DMS114 treated with DMSO at 0.1 percent for 48 hours (cell line): Measurements from ENCODE around the gene CREBZF.
"Not testable (repeated sequence)": the region's sequence is repeated elsewhere in the genome, so short reads cannot be mapped to it uniquely, and the experiment has no call there.

Experiments
- DNase-seq: peaks from one replicate; lab custom pipeline; 2025; ENCODE audit not compliant: unreplicated experiment; lab: John Stamatoyannopoulos, UW

The CREBZF gene

DNA sequence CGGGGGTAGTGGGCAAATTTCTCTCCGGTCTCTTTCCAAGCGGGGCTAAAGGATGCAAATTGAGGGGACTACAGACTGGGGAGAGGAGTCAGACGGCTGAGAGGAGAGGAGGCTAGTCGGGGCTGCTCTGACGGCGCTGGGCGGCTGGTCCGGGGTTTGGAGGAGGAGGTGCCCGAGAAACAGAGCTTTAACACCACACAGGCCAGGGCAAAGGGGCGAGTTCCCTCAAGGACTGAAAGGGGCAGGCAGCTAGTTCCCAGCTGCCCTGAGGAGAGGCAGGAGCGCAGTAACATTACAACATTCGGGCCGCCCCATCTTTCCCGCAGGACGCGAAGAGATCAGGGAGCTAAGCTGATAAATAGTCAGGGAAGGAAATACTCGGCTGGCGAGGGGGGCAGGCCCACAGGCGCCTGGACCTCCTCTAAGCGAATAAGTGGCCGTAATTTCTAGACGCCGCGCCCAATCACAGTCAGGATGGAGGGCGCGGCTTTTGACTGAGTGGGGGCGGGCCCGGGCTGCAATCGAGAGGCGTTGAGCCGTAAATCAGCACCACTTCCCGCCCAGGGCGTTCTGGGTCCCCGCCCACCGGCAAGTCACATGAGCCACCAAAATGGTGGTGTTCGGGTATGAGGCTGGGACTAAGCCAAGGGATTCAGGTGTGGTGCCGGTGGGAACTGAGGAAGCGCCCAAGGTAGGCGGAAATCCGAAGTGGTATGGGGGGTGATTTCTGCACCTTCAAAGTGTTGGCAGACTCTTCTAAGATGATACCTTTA is 36.7 kb downstream of the CREBZF start, which contains the start of gene TMEM126B:
Gene TMEM126B, plus strand, starts transcription at position 596 of the 773 bp plus-strand sequence. Its CDS starts 15 bp downstream, at position 611.
- DNase-seq = peak; percentile 94

- no peak for DNase-seq
Observed at GRCh38 chr11:85627332-85627997, 37.5 kb downstream of the CREBZF start, which contains the start of gene DLG2. Gene DLG2 (minus strand): TSS chr11:85627344.

- DNase-seq = no peak
Observed at GRCh38 chr11:85626496-85626895, 38.4 kb downstream of the CREBZF start.

DNA sequence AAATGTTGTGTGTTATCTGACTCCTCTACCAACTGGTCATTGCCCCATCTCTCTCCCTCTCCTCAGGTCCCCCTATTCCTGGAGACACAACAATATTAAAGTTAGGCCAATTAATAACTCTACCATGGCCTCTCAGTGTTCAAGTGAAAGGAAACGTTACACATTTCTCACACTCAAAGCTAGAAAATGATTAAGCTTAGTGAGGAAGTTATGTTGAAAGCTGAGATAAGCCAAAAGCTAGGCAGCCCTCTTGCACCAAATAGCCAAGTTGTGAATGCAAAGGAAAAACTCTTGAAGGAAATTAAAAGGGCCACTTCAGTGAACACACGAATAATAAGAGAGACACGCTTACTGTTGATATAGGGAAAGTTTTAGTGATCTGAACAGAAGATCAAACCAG is 44.7 kb downstream of the CREBZF start:
- DNase-seq = no peak

GRCh38 chr11:85619499-85619898 is 45.4 kb downstream of the CREBZF start:
- DNase-seq = no peak

- DNase-seq = not testable (repeated sequence)
Observed at GRCh38 chr11:85611643-85612042, 53.3 kb downstream of the CREBZF start.
